Measurements from ENCODE around the gene ATPAF1.
"Not testable (repeated sequence)": the region's sequence is repeated elsewhere in the genome, so short reads cannot be mapped to it uniquely, and the experiment has no call there.

ATPAF1 gene

DNA sequence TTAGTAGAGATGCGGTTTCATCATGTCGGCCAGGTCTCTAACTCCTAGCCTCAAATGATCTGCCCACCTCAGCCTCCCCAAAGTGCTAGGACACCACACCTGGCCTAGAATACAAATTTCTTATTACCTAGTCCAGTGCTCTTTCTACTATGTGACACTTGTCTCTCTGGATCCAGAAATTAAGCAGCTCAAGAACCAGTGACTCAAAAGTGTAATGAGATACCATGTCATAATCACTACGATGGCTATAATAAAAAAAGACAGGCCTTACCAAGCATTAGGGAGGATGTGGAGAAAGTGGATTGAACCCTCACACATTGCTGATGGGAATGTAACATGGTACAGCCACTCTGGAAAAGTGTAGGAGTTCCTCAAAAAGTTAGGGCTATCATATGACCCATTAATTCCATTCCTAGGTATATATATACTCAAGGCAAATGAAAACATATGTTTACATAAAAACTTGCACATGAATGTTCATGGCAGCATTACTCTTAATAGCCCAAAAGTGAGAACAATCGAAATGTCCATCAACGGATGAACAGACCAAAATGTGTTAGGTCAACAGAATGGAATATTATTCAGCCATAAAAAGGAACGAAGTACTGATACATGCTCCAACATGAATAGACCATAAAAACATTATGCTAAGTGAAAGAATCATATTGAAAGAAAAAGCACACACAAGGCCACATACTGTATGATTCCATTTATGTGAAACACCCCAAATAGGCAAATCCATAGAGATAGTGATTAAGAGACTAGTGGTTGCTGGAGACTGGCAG, 11.8 kb upstream of the ATPAF1 start:
- DNase-seq, result no peak

DNA sequence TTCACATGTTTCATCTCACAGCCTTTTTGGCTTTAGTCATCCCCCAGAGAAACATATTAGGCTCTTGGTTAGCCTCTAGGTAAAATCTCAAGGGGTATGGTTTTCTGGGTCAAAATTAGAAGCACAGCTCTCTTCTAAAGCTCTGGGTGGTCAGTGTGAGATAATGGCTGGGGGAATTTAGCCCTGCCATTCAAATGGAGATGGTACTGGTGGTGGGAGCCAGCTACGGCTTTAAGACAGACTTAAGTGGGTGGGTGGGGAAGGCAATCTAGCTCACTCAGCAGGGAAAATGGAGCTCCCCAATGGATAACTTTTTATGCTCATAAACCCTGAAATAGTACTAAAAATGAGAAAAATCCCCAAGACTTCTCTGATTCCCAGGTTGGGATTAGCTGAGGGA, 9.2 kb upstream of the ATPAF1 start:
- no peak for DNase-seq

DNA sequence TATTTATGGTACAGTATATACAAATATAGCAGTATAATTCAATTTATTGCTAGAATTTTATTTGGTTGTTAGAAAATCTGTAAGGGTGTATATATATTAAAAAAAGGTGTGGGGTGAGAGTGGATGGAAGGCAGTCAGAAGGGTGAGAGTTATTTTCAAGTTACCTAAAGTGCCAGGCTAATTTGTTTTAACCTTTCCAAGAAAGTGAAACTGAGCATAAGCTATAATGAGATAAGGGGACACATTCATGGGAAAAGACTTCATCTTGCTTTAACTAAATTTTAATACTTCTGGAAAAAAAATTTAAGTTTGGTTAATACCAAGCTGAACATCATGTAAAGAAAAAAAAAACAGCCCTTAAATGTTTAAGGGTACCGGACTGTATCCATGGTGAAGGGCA, 8.4 kb upstream of the ATPAF1 start:
- DNase-seq, result no peak

DNA sequence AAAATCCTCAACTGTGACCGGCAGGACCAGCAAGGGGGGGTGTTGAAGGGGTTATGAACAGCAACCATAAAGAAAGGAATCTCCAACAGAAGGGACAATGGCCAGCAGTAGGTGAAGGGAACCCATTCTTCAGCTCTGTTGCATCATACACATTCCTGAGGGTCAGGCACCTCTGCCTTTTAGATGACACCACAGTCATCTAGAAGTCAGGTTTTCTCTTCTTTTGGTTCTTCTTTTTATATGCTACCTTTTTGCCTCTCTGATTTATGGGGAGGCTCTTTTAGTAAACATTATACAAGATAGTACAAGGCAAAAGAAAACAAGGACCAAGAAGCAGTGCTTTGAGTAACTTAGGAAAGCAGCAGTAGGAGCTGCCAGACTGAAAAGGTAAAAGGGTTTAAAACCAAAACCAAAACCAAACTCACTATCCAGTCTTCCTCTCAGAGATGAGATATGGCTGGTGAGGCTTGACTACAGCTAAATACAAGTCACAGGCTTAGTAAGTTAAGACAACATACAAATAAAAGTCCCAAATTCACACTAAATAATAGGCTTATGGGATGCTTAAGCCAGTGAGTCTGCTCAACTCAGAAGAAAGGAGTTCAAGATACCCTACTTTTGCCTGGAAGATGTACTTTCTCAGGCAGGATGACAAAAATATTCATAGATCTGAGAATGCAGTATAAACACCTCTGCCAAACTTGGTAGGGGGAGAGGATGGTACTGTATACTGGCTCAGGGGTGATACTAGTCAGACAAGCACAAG, 7.6 kb upstream of the ATPAF1 start:
- DNase-seq, result no peak

DNA sequence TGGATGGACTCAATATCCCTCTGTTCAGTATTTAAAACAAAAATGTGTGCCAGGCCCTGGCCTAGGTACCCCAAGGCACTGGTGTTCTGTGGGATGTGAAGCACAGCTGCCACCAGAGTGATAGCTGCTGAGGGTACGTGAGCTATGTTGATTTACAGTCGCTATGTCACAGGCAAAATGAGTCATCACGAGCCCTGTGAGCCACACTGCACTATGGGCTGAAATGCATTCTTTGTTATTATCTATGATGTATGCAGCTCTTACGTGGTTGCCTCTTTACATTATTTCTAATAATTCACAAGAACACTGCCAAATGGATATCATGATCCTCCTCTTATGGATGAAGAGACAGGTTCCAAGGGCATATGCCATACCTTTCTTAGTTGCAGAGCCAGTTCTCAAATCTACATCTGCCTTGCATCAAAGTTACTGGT, 5.6 kb upstream of the ATPAF1 start:
- DNase-seq, result no peak

GRCh38 chr1:46672696-46673095, 4.5 kb upstream of the ATPAF1 start:
- DNase-seq, result no peak

GRCh38 chr1:46671554-46671953, 3.4 kb upstream of the ATPAF1 start, which contains the start of gene TEX38:
Gene TEX38, plus strand, starts transcription at chr1:46671854. Its CDS starts 81 bp downstream, at chr1:46671935.
- no peak for DNase-seq

GRCh38 chr1:46670134-46670533, 2.0 kb upstream of the ATPAF1 start:
- no peak for DNase-seq

- no peak for DNase-seq
These were observed 2.2 kb downstream of the ATPAF1 start for GRCh38 chr1:46665983-46666382.

DNA sequence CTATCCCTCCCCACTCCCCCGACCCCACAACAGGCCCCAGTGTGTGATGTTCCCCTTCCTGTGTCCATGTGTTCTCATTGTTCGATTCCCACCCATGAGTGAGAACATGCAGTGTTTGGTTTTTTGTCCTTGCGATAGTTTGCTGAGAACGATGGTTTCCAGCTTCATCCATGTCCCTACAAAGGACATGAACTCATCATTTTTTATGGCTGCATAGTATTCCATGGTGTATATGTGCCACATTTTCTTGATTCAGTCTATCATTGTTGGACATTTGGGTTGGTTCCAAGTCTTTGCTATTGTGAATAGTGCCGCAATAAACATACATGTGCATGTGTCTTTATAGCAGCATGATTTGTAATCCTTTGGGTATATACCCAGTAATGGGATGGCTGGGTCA, 5.2 kb downstream of the ATPAF1 start:
- not testable (repeated sequence) for DNase-seq

DNA sequence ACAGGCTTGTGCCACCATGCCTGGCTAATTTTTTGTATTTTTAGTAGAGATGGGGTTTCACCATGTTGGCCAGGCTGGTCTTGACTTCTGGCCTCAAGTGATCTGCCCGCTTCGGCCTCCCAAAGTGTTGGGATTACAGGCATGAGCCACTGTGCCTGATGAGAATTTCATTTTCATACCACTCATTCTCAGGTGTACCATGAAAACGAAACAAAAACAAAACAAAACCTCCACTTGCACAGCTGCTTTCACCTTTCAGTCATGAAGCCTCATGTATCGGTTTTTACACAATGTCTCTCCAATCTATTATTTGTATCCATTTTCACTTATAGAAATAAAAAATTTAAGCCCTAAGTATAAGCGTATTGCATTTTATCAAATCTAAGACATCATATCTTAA, 8.0 kb downstream of the ATPAF1 start:
- not testable (repeated sequence) for DNase-seq

GRCh38 chr1:46659307-46659870, 8.8 kb downstream of the ATPAF1 start:
- DNase-seq, result no peak

- DNase-seq, result no peak
These were observed 10.4 kb downstream of the ATPAF1 start for GRCh38 chr1:46657775-46658174.

DNA sequence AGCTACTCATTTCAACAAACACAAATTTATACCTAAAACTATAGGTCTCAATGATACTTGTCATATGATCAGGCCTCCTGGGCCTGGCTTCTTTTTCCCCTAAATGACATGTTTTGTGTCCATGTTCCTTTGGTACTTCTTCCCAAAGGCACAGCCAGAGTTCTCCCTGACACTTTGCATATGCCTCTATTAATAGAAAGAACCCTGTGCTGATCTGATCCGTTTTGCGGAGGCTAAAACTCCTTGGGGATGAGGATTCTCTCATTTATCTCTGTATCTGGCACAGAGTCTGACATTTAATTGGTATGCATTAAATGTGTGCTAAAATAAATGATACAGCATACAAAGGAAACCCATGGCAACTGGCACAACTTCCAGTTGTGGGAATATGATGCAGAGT, 11.5 kb downstream of the ATPAF1 start:
- no peak for DNase-seq

DNA sequence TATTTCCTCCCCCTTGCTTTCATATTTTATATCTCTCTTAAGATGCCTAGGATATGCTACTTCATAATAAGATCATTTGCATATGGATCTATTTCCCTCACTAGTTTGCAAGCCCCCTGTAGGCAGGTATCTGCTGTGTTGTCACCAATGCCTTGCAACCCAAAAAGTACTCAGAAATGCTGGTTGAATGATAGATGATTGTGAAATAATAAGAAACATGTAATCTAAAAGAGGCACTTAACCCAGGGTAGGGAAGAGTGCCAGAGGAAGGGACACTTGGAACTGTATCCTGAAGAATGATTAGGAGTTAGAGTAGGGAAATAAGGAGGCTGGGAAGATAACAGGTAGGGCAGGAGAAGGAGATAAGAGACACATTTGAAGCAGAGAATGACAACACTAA, 12.3 kb downstream of the ATPAF1 start:
- no peak for DNase-seq

GRCh38 chr1:46654698-46655097, 13.5 kb downstream of the ATPAF1 start:
- not testable (repeated sequence) for DNase-seq

DNA sequence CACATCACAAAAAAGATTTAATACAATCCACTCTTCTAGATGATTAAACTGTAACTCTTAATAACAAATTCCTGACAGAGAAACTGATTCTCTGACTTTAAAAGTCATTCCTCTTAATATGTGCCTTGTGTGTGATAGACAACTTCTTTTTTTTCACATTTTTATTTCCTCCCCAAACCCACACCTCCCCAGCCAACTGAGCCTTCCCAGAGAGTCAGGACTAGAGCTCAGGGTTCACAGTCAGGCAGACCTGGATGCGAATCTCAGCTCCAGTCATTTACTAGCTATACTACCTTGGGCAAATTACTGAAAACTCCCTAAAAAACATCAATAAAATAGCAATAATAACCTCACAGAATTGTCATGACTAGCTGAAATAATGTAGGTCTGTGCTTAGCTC, 14.2 kb downstream of the ATPAF1 start:
- no peak for DNase-seq

GRCh38 chr1:46653405-46653958, 14.7 kb downstream of the ATPAF1 start:
- no peak for DNase-seq

DNA sequence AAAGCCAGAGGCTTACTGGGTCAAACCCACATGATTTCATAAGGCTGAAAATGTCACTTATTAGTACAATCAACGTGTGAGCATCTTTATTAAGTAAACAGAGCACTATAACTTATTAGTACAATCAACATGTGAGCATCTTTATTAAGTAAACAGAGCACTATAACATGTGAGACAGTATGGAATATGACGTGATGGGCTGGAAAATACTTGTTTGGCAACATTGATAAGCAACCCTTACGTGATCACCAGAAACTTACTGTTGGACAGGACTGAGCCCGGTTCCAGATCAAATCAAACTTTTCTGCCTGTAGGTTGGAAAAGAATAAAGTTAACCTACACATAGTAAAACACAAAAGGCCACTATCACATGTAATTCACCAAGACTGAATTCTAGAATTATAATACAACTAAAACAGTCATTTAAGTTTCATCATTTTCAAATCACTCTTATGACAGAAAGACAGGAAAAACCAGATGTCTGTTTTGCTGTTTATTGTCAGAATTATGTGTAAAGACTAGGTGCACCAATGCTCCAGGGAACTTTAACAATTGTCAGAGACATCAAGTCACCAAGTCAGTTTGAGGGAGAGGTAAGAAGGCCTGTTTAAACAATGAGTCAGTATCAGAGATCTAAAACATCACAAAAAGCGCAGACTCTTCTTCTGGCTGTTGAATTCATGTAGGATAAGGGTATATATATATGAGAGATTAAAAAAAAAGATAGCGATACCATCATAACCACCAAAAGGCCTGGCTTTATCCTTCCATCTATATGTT, 15.7 kb downstream of the ATPAF1 start:
- DNase-seq, result no peak

- not testable (repeated sequence) for DNase-seq
These were observed 17.0 kb downstream of the ATPAF1 start for GRCh38 chr1:46651152-46651551.

- DNase-seq, result no peak
These were observed 17.7 kb downstream of the ATPAF1 start for GRCh38 chr1:46650491-46650890.

DNA sequence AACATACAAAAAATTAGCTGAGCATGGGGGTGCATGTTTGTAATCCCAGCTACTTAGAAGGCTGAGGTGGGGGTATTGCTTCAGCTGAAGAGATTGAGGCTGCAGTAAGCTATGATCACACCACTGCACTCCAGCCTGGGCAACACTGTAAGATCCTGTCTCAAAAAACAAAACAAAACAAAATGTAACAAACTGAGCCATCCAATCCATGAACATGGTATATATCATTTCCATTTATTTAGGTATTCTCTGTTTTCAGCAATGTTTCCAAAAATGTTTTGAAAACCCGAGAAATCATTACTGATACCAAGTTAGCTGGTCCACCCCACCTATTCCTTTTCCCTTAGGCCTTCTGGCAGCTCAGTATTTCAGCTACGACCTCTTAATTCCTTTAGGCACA, 18.4 kb downstream of the ATPAF1 start:
- DNase-seq, result no peak

DNA sequence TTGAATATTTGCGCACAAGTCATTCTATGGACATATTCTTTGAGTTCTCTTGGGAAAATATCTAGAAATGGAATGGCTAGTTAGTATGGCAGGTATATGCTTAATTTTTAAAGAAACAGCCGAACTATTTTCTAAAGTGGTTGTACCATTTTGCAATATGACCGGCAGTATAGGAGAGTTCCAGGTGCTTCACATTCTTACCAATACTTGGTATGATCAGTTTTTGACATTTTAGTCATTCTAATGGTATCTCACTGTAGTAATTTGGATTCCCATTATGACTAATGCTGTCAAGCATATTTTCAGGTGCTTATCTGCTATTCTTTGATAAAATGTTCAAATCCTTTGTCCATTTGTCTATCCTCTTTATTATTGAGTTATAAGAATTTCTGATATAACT, 20.6 kb downstream of the ATPAF1 start:
- no peak for DNase-seq
